Measurements from ENCODE around the gene FAM3D.

FAM3D gene

DNA sequence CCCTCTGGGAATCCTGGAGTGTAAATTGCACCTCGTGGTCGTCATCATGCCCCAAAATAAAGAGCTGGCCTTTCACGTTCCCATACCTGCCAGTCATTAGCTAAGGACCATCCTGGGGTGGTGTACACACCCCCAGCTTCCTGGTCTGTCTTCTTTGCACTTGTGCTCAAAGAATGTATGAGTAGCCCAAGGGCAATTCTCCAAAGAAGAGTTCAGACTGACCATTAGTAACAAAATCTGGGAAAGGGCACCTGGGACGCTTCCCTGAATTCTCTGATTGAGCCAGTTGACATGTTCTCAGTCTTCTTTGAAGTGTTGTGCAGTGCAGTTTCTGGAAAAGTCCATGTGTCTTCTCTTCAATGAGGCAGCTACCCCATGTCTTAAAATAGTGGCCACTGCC, 34.8 kb downstream of the FAM3D start:
- TF ChIP-seq, protein P1, sequence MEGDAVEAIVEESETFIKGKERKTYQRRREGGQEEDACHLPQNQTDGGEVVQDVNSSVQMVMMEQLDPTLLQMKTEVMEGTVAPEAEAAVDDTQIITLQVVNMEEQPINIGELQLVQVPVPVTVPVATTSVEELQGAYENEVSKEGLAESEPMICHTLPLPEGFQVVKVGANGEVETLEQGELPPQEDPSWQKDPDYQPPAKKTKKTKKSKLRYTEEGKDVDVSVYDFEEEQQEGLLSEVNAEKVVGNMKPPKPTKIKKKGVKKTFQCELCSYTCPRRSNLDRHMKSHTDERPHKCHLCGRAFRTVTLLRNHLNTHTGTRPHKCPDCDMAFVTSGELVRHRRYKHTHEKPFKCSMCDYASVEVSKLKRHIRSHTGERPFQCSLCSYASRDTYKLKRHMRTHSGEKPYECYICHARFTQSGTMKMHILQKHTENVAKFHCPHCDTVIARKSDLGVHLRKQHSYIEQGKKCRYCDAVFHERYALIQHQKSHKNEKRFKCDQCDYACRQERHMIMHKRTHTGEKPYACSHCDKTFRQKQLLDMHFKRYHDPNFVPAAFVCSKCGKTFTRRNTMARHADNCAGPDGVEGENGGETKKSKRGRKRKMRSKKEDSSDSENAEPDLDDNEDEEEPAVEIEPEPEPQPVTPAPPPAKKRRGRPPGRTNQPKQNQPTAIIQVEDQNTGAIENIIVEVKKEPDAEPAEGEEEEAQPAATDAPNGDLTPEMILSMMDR (IDR thresholded peaks at IDR 0.05; ENCODE audit: control extremely low read depth, extremely low read depth, low read depth, missing control alignments) = no peak
- DNase-seq (ENCODE audit: extremely low spot score) = no peak
- ChIA-PET CTCF (interaction anchor here (0.7 to 20.1 kb wide), 12 partner anchors 9 to 452 kb away, joined by 3 to 384 read pairs (median 10); partner anchors contain the start of genes FAM107A, FAM3D, HTD2 and RPP14), POLR2A (no interaction called here)

DNA sequence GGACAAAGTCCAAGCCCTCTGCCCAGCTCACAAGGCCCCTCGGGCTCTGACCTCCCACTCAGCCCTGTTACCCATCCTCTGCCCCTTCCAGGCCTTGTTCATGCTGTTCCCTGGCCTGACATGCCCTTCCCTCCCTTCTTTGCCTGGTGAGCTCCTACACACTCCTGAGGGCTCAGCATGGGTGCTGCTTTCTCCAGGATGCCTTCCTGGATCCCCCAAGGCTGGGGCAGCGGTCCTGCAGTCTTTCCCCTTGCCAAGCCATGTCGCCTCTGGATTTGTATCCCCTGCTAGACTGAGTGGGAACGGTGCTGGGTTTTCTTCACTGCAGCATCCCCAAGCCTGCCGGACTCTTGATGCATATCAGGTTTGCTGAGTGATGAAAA, 35.9 kb downstream of the FAM3D start:
- TF ChIP-seq, protein P1 (IDR thresholded peaks at IDR 0.05; ENCODE audit: control extremely low read depth, extremely low read depth, low read depth, missing control alignments) = no peak
- POLR2A ChIA-PET = no interaction called here
- no peak for DNase-seq (ENCODE audit: extremely low spot score)
- CTCF ChIA-PET = interaction anchor here (0.6 to 20.1 kb wide), 32 partner anchors 9 to 634 kb away, joined by 3 to 384 read pairs (median 6); partner anchors contain the start of genes ACOX2, FAM107A, FAM3D and HTD2

DNA sequence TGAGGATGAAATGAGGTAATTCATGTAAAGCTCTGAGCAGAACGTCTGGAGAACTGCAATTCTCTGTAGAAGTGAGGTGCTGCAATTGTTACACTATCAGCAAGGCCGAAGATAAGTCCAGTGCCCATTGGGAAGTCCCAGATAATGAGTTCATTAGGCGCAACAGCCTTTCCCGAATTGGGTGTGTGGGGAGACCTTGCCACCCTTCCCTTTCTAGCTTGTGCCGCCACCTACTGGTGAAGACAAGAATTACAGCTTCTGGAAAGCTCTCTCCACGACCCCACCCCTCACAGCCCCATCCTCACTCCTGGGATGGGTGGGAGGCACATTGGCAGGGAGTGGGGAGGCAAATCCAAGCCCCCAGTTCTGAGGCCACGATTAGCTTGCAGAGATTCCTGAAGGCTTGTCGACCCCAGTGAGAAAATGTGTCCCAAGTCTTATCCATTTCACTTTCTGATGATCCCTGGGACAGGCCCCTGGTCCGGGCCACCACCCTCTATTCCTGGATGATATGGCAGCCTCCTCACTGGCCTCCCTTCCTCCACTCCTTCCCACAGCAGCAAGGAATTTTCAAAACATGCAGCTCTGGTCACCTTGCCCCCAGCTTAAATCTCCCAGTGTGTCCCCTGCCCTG, 36.4 kb downstream of the FAM3D start:
- ChIA-PET CTCF (interaction anchor here (0.6 to 20.1 kb wide), 33 partner anchors 9 to 635 kb away, joined by 3 to 384 read pairs (median 5); partner anchors contain the start of genes ACOX2, FAM107A, FAM3D and HTD2), POLR2A (no interaction called here)
- TF ChIP-seq, protein P1 (IDR thresholded peaks at IDR 0.05; ENCODE audit: control extremely low read depth, extremely low read depth, low read depth, missing control alignments) = peak; percentile 88
- peak; percentile 68 for DNase-seq (ENCODE audit: extremely low spot score)

DNA sequence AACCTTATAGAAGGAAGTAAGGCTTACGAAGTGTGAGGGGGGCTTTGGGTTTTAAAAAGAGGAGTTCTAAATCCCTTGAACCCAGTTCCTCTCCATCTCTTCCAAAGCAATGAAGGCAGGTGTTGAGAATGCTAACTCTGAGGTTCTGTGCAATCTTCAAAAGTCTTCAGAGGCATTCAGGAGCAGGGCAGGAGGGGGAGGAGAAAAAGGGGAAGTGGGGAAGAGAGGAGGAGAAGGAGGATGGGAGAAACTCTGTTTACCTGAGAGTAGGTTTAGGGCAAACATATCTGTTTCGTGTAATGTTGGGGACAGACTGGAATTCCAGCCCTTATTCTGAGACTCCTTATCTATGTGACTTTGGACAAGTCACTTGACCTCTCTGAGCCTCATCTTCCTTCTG, 36.9 kb downstream of the FAM3D start:
- TF ChIP-seq, protein P1 (IDR thresholded peaks at IDR 0.05; ENCODE audit: control extremely low read depth, extremely low read depth, low read depth, missing control alignments) = no peak
- ChIA-PET POLR2A (no interaction called here), CTCF (interaction anchor here (0.8 to 20.1 kb wide), 27 partner anchors 9 to 635 kb away, joined by 3 to 384 read pairs (median 6); partner anchors contain the start of genes FAM107A, FAM3D, HTD2 and RPP14)
- DNase-seq (ENCODE audit: extremely low spot score) = no peak

DNA sequence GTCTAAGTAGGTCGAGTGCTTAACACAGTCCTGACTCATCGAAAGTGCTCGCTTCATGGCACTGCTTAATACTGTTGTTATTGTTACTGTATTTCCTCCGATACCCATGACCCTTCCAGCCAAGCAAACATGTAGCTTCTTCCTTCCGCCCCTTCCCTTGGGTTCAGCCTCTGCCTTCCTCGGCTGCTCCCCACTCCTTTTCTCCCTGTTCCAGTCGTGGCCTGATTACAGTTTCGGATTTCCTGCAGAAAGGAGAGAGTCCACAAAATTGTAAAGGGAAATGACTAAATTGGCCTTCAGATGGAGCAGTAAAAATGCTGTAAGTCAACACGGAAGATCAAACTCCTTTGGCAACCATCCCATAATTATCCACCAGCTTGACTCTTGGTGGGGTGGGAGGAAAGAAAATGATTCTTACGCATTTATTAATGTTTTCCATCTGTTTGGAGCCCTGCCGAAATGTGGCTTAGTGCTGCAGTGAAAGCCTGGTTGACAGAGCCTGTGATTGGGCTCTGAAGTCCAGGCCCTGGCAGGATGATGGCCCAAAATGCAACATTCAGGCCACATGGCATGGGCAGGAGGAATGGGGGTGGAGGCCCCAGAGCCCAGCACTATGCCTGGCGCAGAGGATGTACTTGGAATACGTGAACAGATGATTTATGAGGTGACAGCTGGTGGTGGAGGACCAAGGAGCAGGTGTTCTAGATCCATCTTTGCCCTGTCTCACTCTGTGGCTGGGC, 37.6 kb downstream of the FAM3D start:
- CTCF ChIA-PET = interaction anchor here (1.0 to 20.1 kb wide), 7 partner anchors 12 to 452 kb away, joined by 3 to 384 read pairs (median 29); partner anchors contain the start of genes FAM107A, HTD2 and RPP14

DNA sequence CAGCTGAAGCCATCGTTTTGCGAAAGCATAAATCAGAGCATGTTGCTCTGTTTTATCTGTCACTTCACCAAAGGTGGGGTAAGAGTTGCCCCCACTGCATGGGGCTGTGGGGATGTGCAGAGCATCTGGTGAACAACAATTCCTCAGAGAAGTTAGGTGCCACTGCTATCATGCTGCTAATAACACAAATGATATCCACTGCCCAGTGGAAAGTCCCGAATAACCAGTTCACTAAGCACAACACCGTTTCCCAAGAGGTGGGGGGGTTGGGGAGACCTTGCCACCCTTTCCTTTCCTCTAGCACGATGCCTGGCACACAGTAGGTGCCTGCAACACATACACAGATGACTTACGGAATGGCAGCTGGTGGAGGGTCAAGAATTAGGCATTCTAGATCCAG, 38.6 kb downstream of the FAM3D start:
- DNase-seq (ENCODE audit: extremely low spot score) = no peak
- TF ChIP-seq, protein P1 (IDR thresholded peaks at IDR 0.05; ENCODE audit: control extremely low read depth, extremely low read depth, low read depth, missing control alignments) = no peak
- ChIA-PET POLR2A (no interaction called here), CTCF (interaction anchor here (1.5 to 20.1 kb wide), 3 partner anchors 13 to 321 kb away, joined by 6 to 384 read pairs (median 81); partner anchors contain the start of genes FAM107A, HTD2 and RPP14)

More for the DNA sequence above, 37.6 kb downstream of the FAM3D start:
- DNase-seq (ENCODE audit: extremely low spot score) = no peak
- POLR2A ChIA-PET = no interaction called here
- TF ChIP-seq, protein P1 (IDR thresholded peaks at IDR 0.05; ENCODE audit: control extremely low read depth, extremely low read depth, low read depth, missing control alignments) = no peak
